Ectodermal cell (in vitro differentiated cells): Measurements from ENCODE around the gene SCN5A.

Experiments used
- H3K27ac ChIP-seq: 2 replicates; pipeline ENCODE4 v1.7.0; 2013; ENCODE audit warnings: mild to moderate bottlenecking, low read depth, low read length; ENCODE audit not compliant: insufficient read depth, poor library complexity, severe bottlenecking
- H3K27me3 ChIP-seq: 2 replicates; pipeline ENCODE4 v1.7.0; 2013; ENCODE audit warnings: mild to moderate bottlenecking, low read length; ENCODE audit not compliant: insufficient read depth, control insufficient read depth, poor library complexity, severe bottlenecking
- H3K36me3 ChIP-seq: one replicate; pipeline ENCODE4 v1.7.0; 2013; ENCODE audit warnings: low read length; ENCODE audit not compliant: control insufficient read depth, insufficient read depth
- H3K4me1 ChIP-seq: one replicate; pipeline ENCODE4 v1.7.0; 2013; ENCODE audit warnings: low read length; ENCODE audit not compliant: control insufficient read depth, insufficient read depth
- H3K4me3 ChIP-seq: 2 replicates; pipeline ENCODE4 v1.7.0; 2013; ENCODE audit warnings: low read depth, low read length, control low read depth; ENCODE audit not compliant: insufficient read depth
- H3K9me3 ChIP-seq: 2 replicates; pipeline ENCODE4 v1.7.0; 2013; ENCODE audit warnings: mild to moderate bottlenecking, low read length, moderate library complexity; ENCODE audit not compliant: control insufficient read depth
- WGBS, 2 experiments: methylation state at CpG; one replicate each; pipeline ENCODE4 v1.1.7; 2013; ENCODE audit warnings: missing lambda C conversion rate in 2 of 2; 5-methylcytosine and 5-hydroxymethylcytosine counted together

The SCN5A gene

DNA sequence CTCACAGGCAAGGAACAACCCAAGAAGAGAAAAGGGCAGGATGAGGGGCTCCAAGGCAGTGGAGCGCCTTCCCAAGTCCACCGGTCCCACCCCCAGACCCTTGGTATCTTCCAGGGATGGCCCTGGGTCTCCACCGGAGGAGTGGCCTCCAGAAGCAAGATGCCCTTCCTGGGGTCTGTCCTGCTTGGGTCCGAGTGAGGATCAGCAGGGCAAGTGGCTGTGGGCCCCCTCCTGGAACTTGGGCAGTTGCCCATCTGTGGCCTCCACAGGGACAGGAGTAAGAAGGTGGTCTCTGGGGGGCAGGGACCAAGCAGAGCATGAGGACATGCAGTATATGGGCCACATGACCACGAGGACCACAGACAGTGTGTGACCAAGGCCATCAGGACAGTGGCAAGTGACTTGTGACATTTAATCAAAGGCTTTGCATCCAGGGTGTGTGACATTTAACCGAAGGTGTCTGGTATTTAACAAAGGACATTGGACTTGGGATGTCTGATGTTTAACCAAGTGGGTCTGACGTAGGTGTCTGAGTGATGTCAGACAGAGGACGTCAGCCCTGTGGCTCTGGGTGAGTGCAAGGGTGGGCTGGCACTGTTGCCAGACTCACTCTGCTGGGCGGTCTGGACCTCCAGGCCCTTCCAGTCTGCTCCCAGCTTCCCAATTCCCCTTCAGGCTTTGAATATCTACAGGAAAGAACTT lies 34.7 kb downstream of the SCN5A start:
- Histone ChIP-seq H3K27me3 (no peaks in the 10 kb centered on the region), H3K4me1 (peaks cover 18% of the 10 kb centered on the region), H3K36me3 (no peaks in the 10 kb centered on the region), H3K4me3 (no peak overlapping the region), H3K9me3 (no peaks in the 10 kb centered on the region), H3K27ac (no peak overlapping the region)
- 93 to 95% methylated on average over 9 of the region's 9 CpGs for WGBS, 2 experiments

DNA sequence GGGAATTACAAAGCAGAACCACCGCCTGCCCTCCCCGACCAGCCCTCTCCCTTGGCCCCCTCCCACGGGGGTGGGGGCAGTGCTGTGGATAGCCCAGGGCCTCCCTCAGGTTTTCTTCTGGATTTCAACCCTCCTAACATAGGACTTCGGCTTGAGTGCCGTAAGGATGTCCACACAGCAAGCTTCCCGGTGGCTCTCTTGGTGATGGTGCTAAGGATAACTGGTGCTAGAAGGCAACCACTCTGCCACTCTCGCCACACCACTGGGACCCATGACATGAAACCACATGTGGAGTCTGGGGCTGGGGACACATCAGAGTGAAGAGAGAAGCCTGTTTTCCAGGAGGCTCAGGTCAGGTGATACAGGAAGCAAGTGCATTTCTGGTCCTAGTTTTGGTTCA lies 35.4 kb downstream of the SCN5A start:
- H3K27ac ChIP-seq, result no peak overlapping the region
- no peaks in the 10 kb centered on the region for H3K9me3 ChIP-seq
- no peak overlapping the region for H3K4me3 ChIP-seq
- H3K27me3 ChIP-seq, result no peaks in the 10 kb centered on the region
- H3K4me1 ChIP-seq, result peaks cover 18% of the 10 kb centered on the region
- WGBS, 2 experiments, result 91% methylated on average over 7 of the region's 7 CpGs
- H3K36me3 ChIP-seq, result no peaks in the 10 kb centered on the region

DNA sequence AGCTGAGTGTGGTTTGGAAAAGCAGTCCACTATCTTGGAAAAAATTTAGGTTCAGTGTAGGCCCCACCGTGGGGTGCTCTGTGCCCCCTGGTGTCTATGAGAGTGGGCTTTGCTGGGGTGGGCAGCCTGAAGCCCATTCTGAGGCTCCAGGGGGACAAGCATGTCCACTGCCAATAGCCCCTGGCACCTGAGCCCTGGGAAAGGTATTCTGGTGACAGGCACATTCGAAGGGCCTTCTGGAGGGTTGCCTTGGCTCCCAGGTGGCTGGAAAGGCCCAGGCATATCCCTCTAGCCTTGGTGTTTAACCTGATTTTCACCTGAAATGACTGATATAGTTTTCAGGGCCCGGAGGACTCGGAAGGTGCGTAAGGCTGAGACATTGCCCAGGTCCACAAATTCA lies 36.1 kb downstream of the SCN5A start:
- no peaks in the 10 kb centered on the region for H3K36me3 ChIP-seq
- no peak overlapping the region for H3K27ac ChIP-seq
- H3K4me1 ChIP-seq, result peaks cover 18% of the 10 kb centered on the region
- no peaks in the 10 kb centered on the region for H3K27me3 ChIP-seq
- H3K4me3 ChIP-seq, result no peak overlapping the region
- 94 to 98% methylated on average over 5 of the region's 5 CpGs for WGBS, 2 experiments
- no peaks in the 10 kb centered on the region for H3K9me3 ChIP-seq

DNA sequence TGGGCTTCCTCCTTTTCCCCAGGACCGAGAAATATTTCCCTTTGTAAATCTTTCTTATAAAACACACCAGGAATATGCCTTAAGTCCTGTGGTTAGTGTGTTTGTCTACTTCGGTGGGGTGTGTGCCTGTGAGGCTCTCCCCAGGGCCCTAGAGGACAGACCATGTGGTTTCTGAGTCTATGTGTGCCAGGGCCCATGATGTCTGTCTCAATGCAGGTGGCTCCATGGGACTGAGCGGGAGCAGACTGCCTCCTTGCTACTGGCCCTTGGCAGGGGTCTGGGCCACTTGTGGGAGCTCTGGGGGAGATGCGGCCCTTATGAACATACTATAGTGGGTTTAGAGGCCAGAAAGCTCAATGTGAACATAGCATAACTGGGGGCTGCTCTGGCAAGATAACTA lies 37.6 kb downstream of the SCN5A start:
- no peaks in the 10 kb centered on the region for H3K9me3 ChIP-seq
- WGBS, 2 experiments, result 97% methylated on average over 4 of the region's 4 CpGs
- H3K4me1 ChIP-seq, result peaks cover 11% of the 10 kb centered on the region
- H3K4me3 ChIP-seq, result no peak overlapping the region
- H3K27me3 ChIP-seq, result no peaks in the 10 kb centered on the region
- no peak overlapping the region for H3K27ac ChIP-seq
- no peaks in the 10 kb centered on the region for H3K36me3 ChIP-seq

DNA sequence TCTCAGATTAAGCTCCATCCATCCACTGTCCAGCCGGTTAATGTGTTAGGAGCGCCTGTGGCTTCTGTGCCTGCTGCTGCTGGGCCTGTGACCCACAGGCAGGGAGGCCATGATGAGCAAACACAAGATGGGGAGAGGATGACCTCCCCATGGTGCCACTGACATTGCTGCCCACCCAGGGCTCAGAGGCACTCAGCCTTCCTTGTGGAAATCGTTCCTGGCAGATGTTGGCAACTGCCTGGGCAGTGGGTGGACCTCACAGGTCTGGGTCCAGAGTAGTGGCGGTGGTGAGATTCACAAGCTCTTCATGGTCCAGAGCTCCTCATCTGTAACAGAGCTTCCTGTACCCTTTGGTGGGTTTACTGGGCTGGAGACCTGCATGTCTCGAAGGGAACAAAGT lies 38.6 kb downstream of the SCN5A start:
- no peaks in the 10 kb centered on the region for H3K9me3 ChIP-seq
- H3K4me1 ChIP-seq, result peaks cover 2% of the 10 kb centered on the region
- no peak overlapping the region for H3K27ac ChIP-seq
- H3K4me3 ChIP-seq, result no peak overlapping the region
- WGBS, 2 experiments, result 93 to 95% methylated on average over 5 of the region's 5 CpGs
- H3K27me3 ChIP-seq, result no peaks in the 10 kb centered on the region
- no peaks in the 10 kb centered on the region for H3K36me3 ChIP-seq

DNA sequence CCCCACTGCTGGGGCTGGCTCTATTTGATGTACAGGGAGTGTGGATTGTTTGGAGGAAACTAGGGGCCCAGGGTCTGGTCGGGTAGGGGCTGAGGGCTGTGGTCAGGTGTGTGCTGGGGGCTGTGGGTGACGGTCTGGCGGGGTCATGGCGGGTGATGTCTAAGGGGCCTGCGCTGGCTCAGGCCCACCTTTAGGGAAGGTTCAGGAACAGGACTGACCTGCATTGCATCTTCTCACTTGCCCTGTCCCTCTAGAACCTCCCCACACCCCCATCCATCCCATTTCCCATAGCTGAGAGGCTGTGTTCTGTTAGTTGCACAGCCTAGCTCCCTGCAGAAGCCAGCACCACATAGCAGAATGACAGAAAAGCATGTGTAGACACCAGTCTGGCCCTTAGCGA lies 39.1 kb downstream of the SCN5A start:
- WGBS, 2 experiments, result 92 to 93% methylated on average over 6 of the region's 6 CpGs
- H3K4me3 ChIP-seq, result no peak overlapping the region
- no peaks in the 10 kb centered on the region for H3K36me3 ChIP-seq
- H3K9me3 ChIP-seq, result no peaks in the 10 kb centered on the region
- no peak overlapping the region for H3K27ac ChIP-seq
- H3K27me3 ChIP-seq, result no peaks in the 10 kb centered on the region
- H3K4me1 ChIP-seq, result no peaks in the 10 kb centered on the region

DNA sequence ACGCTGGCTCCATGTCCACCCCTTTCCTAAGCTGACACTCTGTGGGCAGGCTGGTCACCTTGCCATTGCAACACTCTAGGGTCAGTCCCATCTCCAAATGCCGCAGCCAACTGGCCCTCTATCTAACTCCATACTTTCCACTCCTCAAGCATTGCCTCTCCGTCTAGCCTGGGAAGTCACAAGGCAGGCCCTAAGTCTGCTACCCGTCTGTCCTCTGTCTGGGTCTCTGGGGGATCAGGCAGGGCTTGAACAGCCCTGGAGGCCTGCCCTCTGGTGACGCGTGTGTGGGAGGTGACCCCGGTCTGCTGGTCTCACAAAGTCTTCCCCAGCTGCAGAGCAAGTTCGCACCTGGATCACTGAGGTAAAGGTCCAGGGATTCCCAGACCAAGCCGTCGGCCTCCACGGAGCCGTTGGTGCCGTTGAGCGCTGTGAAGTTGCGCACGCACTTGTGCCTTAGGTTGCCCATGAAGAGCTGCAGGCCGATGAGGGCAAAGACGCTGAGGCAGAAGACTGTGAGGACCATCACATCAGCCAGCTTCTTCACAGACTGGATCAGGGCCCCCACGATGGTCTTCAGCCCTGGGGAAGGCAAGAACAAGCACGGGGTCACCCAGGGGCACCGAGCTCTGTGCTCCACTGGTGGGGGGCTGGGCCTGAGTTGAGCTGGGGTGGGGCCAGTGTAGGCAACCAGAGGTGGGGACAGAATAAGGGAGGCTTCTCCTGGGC lies 39.9 kb downstream of the SCN5A start:
- H3K4me3 ChIP-seq, result no peak overlapping the region
- 95 to 96% methylated on average over 21 of the region's 21 CpGs for WGBS, 2 experiments
- no peaks in the 10 kb centered on the region for H3K27me3 ChIP-seq
- H3K4me1 ChIP-seq, result no peaks in the 10 kb centered on the region
- no peak overlapping the region for H3K27ac ChIP-seq
- H3K36me3 ChIP-seq, result no peaks in the 10 kb centered on the region
- H3K9me3 ChIP-seq, result no peaks in the 10 kb centered on the region

DNA sequence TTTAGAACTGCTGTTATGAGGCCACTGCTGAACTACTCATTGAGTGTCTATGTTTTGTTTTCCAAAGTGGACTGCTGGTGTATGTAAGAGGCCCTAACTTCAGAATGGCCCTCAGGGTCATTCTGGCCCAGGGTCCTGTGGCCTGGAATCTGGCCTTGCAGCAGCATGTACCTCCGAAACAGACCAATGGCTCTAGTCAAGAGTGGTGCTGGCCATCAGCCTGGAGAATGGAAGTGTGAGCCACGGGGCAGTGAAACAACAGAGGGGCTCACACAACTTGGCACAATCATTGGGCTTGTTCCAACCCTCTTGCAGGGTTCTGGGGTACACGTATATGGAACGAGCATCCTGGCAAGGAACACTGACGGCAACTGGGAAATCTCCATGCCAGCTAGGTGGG lies 40.5 kb downstream of the SCN5A start:
- H3K4me1 ChIP-seq, result no peaks in the 10 kb centered on the region
- H3K9me3 ChIP-seq, result no peaks in the 10 kb centered on the region
- 93 to 96% methylated on average over 5 of the region's 5 CpGs for WGBS, 2 experiments
- H3K4me3 ChIP-seq, result no peak overlapping the region
- no peaks in the 10 kb centered on the region for H3K27me3 ChIP-seq
- H3K36me3 ChIP-seq, result no peaks in the 10 kb centered on the region
- no peak overlapping the region for H3K27ac ChIP-seq

DNA sequence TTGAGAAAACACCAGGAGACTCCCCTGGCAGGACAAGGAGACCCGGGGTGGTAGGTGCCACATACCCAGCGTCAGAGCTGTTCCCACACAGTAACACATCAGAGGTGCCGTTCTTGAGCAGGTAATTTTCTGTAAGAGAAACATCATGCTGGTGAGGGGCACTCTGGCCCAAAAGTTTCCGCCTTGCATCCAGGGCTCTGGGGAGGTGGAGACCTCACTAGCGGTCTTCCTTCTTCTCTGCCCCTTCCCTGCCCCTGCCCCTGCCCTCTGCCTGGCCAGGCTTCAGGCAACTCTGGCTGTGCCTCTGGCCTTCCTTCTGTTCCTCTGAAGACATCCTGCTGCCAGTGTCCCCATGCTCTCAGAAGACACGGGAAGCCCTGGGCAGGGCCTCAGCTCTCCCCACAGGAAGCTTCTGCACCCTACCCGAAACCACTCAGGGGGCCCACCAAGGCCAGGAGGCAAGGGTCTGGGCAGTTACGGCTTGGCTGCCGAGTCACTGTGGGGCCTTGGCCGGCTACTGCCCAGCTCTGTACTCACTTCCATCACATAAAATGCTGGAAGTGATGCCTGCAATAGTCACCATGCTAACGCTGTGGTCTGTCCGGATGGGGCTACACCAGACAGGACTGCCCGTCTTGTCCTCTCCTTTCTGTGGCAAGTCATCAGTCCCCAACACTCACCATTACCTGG lies 41.3 kb downstream of the SCN5A start:
- Histone ChIP-seq H3K9me3 (no peaks in the 10 kb centered on the region), H3K27ac (no peak overlapping the region), H3K27me3 (no peaks in the 10 kb centered on the region), H3K36me3 (no peaks in the 10 kb centered on the region), H3K4me3 (no peak overlapping the region), H3K4me1 (no peaks in the 10 kb centered on the region)
- 89 to 90% methylated on average over 13 of the region's 13 CpGs for WGBS, 2 experiments

DNA sequence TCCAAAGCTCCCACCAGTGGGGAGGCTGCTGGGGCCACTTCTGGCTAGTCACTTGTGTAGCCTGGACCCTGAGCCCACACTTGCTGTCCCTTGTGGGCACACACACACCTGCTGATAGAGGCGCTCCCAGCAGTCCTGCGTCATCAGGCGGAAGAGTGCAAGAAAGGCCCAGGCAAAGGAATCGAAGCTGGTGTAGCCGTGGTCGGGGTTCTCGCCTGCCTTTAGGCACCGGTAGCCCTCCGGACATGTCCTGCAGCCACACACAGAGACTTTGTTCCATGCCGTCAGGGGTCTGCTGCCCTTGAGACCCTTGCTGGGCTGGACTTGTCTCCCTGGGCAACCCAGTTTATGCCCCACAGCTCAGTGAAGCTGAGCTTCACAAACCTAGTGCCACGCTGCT lies 42.9 kb downstream of the SCN5A start:
- H3K27me3 ChIP-seq, result no peaks in the 10 kb centered on the region
- WGBS, 2 experiments, result 85 to 89% methylated on average over 11 of the region's 11 CpGs
- H3K36me3 ChIP-seq, result no peaks in the 10 kb centered on the region
- no peak overlapping the region for H3K27ac ChIP-seq
- no peaks in the 10 kb centered on the region for H3K9me3 ChIP-seq
- H3K4me3 ChIP-seq, result no peak overlapping the region
- H3K4me1 ChIP-seq, result no peaks in the 10 kb centered on the region
